ENCODE data around the gene MEP1A.
"Not testable (repeated sequence)": the region's sequence is repeated elsewhere in the genome, so short reads cannot be mapped to it uniquely, and the experiment has no call there.

Gene MEP1A

DNA sequence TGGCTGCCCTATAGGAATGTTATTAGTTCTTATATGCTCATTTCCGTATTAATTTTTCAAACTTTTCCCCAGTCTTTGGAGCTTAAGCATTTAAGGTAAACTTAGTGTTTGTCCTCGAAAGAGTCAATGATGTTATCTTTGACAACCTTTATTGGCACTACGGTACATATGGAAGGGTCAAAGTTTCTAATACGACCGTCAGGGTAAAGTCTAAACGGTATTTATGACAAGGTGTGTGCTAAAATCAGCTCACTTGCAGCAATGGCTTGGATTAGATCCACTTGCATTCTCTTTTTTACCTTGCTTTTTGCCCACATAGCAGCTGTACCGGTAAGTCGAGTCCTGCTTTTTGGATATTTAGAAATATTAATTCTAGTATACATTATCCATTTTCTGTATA lies at the start of gene MEP1A:
Gene MEP1A, plus strand, starts transcription at position 252 of the 400 bp plus-strand sequence. Its CDS starts 10 bp downstream, at position 262.
- no peak for DNase-seq

- DNase-seq = no peak
These were observed 49.6 kb upstream of the MEP1A start for GRCh38 chr6:46743425-46744158.

DNA sequence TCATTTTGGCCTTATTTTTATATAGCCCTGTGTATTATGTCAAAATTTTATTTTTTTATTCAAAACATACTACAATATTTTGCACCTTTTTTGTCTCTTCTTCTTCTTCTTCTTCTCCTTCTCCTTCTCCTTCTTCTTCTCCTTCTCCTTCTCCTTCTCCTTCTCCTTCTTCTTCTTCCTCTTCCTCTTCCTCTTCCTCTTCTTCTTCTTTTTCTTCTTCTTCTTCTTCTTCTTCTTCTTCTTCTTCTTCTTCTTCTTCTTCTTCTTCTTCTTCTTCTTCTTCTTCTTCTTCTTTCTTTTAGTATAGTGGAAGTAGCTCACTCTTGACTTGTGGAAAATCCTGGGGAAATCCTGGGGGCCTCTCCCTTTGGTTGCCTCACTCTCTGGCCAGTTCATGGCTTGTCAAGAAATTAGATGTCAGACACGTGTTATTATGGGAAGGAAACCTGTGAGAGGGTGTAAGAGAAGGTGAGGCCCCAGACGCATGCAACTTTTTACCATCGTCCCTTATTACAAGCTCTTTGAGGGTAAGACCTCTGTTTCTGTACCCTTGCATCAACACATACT lies 48.9 kb upstream of the MEP1A start:
- not testable (repeated sequence) for DNase-seq

DNA sequence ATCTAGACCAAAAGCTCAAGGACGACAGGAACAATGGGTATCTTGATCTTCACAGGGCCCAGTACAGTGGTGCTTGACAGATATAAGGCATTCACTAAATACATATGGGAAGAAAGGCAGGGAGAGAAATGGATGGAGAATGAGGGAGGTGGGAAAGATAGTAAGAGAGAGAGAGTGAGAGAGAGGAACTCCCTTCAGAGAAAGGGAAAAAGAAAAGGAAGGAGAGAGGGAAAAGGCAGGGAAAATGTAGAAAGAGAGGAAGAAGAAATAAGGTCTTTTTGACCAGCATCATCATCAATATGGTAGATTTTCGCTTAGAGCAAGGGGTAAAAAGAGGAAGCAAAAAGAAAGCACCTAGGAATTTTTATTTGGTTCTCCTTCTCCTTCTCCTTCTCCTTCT lies 47.2 kb upstream of the MEP1A start:
- no peak for DNase-seq

DNA sequence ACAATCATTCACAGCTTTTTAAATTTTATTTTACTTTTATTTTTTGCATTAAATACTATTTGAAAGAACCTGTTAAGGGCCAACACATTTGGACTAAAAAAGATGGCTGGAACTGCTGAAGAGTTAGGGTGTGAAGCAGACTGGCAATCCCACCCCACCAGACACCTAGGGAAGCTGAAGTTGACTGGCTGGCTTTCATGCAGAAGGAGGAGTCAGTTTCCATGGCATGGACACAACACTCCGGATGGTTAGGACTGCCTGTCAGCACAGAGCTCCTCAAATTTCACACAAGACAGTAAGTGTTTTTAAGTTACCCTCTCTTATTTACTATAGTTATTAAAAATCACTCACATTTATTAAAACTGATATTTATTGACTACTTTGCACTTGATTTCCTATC lies 46.5 kb upstream of the MEP1A start, which contains the start of gene ANKRD66:
Gene ANKRD66, plus strand, starts transcription at position 238 of the 400 bp plus-strand sequence. CDS start 5,016 bp downstream, outside the sequence.
- DNase-seq = no peak

- DNase-seq = no peak
These were observed 44.2 kb upstream of the MEP1A start for GRCh38 chr6:46748940-46749503.

DNA sequence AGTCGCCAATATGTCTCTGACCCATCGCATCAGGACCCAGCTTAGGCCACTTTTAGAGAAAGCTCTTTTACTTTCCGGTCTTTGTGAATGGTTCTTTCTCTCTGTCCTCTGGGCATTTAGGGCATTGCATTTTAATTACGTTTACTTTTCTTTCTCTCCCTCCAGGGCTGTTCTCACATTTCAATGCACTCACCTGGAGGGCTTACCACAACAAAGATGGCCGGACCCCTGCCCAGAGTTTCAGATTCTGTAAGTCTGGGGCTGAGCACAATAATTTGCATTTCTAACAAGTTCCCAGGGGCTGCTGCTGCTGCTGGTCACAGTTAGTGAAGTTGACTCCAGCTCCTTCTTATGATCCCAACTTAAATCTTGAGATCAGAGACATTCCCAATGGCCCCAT lies 43.5 kb upstream of the MEP1A start:
- DNase-seq = no peak

GRCh38 chr6:46751658-46752057 lies 41.5 kb upstream of the MEP1A start:
- DNase-seq = no peak

GRCh38 chr6:46755865-46756264 lies 37.3 kb upstream of the MEP1A start:
- DNase-seq = no peak

- DNase-seq = no peak
These were observed 36.5 kb upstream of the MEP1A start for GRCh38 chr6:46756469-46757213.

DNA sequence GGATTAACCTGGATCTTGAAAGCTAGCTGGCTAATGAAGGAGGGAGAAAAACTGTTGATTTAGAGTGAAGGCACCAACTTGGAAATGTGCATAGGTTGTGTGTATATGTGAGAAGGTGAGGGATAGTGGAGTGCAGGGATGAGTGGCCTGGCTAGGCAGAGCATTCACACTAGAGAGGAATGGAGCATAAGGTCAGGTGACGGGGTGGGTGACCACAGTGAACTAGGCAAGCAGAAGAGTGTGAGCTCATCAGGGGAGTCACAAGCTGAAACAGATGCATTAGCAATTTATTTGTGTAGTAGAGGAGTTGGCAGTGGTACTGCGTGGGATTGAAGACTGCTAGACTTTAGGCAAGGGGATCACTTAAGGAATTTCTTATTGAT lies 36.0 kb upstream of the MEP1A start:
- no peak for DNase-seq

- DNase-seq = no peak
These were observed 34.0 kb upstream of the MEP1A start for GRCh38 chr6:46758960-46759753.

DNA sequence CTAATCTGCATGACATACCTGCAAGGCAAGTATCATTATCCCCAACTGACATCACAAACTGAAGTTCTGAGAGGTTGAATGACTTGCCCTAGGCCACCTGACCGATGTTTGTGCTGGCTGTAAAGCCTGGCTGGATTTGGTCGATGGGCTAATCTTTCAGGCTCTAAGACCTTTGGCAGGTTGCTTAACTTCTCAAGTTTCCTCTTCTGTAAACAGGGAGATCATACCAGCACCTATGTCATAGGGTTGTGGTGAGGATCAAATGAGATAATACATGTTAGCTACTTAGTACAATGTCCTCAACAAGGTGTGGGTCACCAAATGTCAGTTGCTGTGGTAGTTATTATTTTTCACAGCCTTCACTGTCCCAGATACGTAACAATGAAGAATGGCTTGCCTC lies 32.3 kb upstream of the MEP1A start:
- DNase-seq = no peak

GRCh38 chr6:46763466-46763865 lies 29.7 kb upstream of the MEP1A start:
- no peak for DNase-seq

- DNase-seq = not testable (repeated sequence)
These were observed 28.9 kb upstream of the MEP1A start for GRCh38 chr6:46764280-46764679.

DNA sequence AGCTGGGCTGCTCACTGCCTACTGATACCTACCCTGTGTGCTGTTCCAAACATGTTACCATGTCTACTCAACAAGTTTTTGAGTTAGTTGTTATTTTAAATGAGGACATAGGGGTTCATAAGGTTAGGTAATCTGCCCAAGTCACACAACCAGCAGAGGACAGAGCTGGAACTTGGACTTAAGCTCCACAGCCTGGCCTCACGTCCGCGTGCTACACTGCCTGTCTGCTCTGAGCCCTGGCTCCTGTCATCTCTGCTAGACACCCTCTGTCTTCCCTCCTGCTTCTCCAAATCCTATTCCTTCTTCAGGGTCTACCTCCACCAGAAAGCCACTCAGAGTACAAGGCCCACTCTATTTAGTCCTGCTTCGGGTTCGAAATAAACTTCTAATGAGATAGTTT lies 28.2 kb upstream of the MEP1A start:
- no peak for DNase-seq

GRCh38 chr6:46772016-46772415 lies 21.2 kb upstream of the MEP1A start:
- DNase-seq = no peak

- DNase-seq = no peak
These were observed 20.4 kb upstream of the MEP1A start for GRCh38 chr6:46772762-46773161.

DNA sequence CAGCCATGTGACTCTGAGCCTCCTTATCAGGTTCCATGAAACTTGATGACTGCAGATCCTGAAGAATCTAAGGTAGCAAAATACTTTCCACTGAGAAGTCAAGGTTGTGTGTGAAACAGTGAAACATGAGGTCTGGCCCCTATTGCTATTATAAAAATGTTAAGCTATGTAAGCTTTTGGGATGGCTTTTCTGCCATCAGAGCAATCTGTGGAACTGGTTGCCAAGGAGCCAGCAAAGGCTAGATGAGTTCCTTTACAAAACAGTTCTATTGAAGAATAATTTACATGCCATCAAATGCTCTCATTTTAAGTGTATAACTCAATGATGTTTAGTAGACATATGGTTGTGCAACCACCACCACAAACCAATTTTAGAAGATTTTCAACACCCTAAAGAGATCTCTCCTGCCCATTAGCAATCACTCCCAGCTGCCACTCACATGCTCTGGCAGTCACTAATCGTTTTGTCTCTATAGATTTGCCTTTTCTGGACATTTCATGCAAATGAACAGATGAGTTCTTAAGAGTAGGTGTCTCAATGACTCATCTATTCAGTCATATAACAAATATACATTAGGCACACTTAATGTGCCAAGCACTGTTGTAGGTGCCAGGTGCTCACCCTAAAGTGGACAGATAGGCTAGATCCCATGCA lies 19.9 kb upstream of the MEP1A start:
- DNase-seq = no peak

DNA sequence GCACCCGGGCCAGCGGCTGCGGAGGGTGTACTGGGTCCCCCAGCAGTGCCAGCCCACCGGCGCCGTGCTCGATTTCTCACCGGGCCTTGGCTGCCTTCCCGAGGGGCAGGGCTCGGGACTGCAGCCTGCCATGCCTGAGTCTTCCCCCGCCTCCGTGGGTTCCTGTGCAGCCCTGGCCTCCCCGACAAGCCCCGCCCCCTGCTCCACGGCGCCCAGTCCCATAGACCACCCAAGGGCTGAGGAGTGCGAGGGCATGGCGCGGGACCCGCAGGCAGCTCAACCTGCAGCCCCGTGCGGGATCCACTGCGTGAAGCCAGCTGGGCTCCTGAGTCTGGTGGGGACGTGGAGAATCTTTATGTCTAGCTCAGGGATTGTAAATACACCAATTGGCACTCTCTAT lies 18.5 kb upstream of the MEP1A start:
- DNase-seq = not testable (repeated sequence)

DNA sequence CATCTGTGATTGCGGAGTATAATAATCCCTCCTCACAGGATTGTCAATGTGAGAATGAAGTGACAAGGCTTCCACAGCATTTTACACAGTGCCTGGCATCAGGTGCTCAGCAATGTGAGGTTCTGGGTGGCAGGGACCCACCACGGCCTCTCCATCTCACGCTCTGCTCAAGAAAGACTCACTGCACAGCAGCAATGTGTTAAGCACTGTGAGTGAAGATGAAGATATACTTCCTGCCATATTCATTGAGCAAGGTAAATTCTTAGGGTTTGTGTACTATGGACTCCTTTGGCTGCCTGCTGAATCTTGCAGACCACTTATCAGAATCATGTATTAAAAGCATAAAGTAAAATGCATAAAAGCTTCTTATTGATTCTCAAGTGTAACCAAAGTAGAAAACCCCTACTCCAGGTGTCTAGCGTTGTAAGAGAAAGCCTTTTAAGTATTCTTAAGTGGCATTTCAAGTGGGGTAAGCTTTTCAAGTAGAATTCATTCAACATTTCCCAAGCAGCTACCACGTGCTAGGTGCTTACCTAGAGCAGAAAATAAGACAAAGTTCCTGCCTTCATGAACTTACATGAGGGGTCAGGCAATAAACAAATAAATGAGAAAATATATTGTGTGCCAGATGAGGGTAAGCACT lies 17.0 kb upstream of the MEP1A start:
- no peak for DNase-seq

Measured in NCI-H1105 treated with DMSO at 0.1 percent for 48 hours (cell line).